Endothelial cell of umbilical vein (primary cell): ENCODE data around the gene MYH3. TPM values are rescaled to one million over a fixed set of nuclear protein-coding genes. Genes with fewer than 3 reads are reported as not detected.

Experiments
- BruUV-seq: library from RNA; stranded (reverse); fragments of 400-500 nt; replicated peaks from 2 replicates; lab custom pipeline; 2021; lab: Mats Ljungman, UMichigan
- CTCF ChIA-PET: fragments of 300-600, 350-600 bp; sonication (Branson Sonifier 250); formaldehyde crosslinking; loops from one replicate; lab custom pipeline; 2021; ENCODE audit warnings: antibody characterized with exemption, inconsistent platforms; lab: Charles Lee
- POLR2A ChIA-PET: fragments of 300-600, 350-600 bp; sonication (Branson Sonifier 250); formaldehyde crosslinking; loops from one replicate; lab custom pipeline; 2021; ENCODE audit warnings: antibody characterized with exemption, inconsistent platforms; lab: Charles Lee
- DNase-seq: peaks from one replicate; pipeline ENCODE4 v3.0.0-alpha.2; 2011; ENCODE audit warnings: low read depth, low spot score
- FAIRE-seq: peaks from 2 replicates; lab custom pipeline; 2011; peaks lifted over from hg19 to GRCh38; lab: Jason Lieb, UNC
- H2AFZ ChIP-seq: 2 replicates; pipeline ENCODE4 v1.6.0; 2012; ENCODE audit warnings: low read depth, low read length, control low read depth, inconsistent platforms
- H3K27ac ChIP-seq: 2 replicates; pipeline ENCODE4 v1.5.1; 2011; ENCODE audit warnings: low read depth, mild to moderate bottlenecking, control low read depth, low read length, moderate library complexity; ENCODE audit not compliant: insufficient read depth
- H3K27me3 ChIP-seq, 2 experiments: 2 replicates each; pipeline versions ENCODE4 v1.6.0 to v1.6.1; 2011; ENCODE audit warnings: low read length in 2 of 2, mixed read lengths in 1 of 2; ENCODE audit not compliant: control insufficient read depth in 2 of 2, insufficient read depth in 2 of 2
- H3K36me3 ChIP-seq, 2 experiments: 2 replicates in 1 of 2; 3 replicates in 1 of 2; pipeline ENCODE4 v1.5.1; 2011; ENCODE audit warnings: low read length in 2 of 2, mild to moderate bottlenecking in 1 of 2, moderate library complexity in 1 of 2; ENCODE audit not compliant: control insufficient read depth in 2 of 2, insufficient read depth in 2 of 2; ENCODE audit errors: extremely low read depth in 1 of 2
- H3K4me1 ChIP-seq: 3 replicates; pipeline ENCODE4 v1.5.1; 2011; ENCODE audit warnings: mild to moderate bottlenecking, low read length; ENCODE audit not compliant: control insufficient read depth, insufficient read depth; ENCODE audit errors: extremely low read depth
- H3K4me2 ChIP-seq: 2 replicates; pipeline ENCODE4 v1.6.1; 2011; ENCODE audit warnings: low read length, control low read depth, mixed read lengths; ENCODE audit not compliant: insufficient read depth
- H3K4me3 ChIP-seq, 3 experiments: fragments of 200-600 bp in 1 of 3; sonication (generic), shearing (Covaris generic) in 1 of 3; replicated peaks in 1 of 3; 2 replicates each; pipeline ENCODE4 v1.5.1; 2011 to 2016; ENCODE audit warnings: control low read depth in 3 of 3, low read length in 3 of 3, mild to moderate bottlenecking in 2 of 3, inconsistent platforms in 1 of 3, low read depth in 1 of 3, moderate library complexity in 1 of 3; ENCODE audit not compliant: insufficient read depth in 1 of 3
- H3K79me2 ChIP-seq: 2 replicates; pipeline ENCODE4 v1.6.0; 2012; ENCODE audit warnings: low read length, inconsistent platforms; ENCODE audit not compliant: control insufficient read depth, insufficient read depth
- H3K9ac ChIP-seq: replicated peaks from 2 replicates; pipeline ENCODE3; 2011; ENCODE audit warnings: low read length, control low read depth; ENCODE audit not compliant: insufficient read depth; ENCODE audit errors: extremely low read depth
- H3K9me1 ChIP-seq: replicated peaks from 3 replicates; pipeline ENCODE4 v1.6.0; 2011; ENCODE audit warnings: mild to moderate bottlenecking, low read length; ENCODE audit not compliant: control insufficient read depth, insufficient read depth; ENCODE audit errors: extremely low read depth
- H3K9me3 ChIP-seq: replicated peaks from 2 replicates; pipeline ENCODE4 v1.5.1; 2012; ENCODE audit warnings: low read length, inconsistent platforms; ENCODE audit not compliant: control insufficient read depth, insufficient read depth
- H4K20me1 ChIP-seq: replicated peaks from 2 replicates; pipeline ENCODE3; 2011; ENCODE audit warnings: mild to moderate bottlenecking, low read length; ENCODE audit not compliant: control insufficient read depth, insufficient read depth; ENCODE audit errors: extremely low read depth
- EZH2 ChIP-seq: IDR thresholded peaks from 2 replicates; pipeline ENCODE4 v1.6.1; 2012; ENCODE audit warnings: borderline replicate concordance, low read depth, mild to moderate bottlenecking, moderate library complexity, low read length, inconsistent platforms; ENCODE audit not compliant: severe bottlenecking
- FOS ChIP-seq: IDR thresholded peaks from 2 replicates; pipeline ENCODE4 v1.6.1; 2011; ENCODE audit warnings: mild to moderate bottlenecking, low read length, moderate library complexity, borderline replicate concordance; ENCODE audit not compliant: insufficient read depth
- GATA2 ChIP-seq: IDR thresholded peaks from 2 replicates; pipeline ENCODE4 v1.7.0; 2011; ENCODE audit warnings: low read depth, mild to moderate bottlenecking, moderate library complexity, mixed read lengths, low read length; ENCODE audit not compliant: insufficient read length, insufficient read depth
- JUN ChIP-seq: IDR thresholded peaks from 2 replicates; pipeline ENCODE4 v1.6.1; 2011; ENCODE audit warnings: borderline replicate concordance, low read depth; ENCODE audit not compliant: insufficient read length, insufficient read depth
- MAX ChIP-seq: IDR thresholded peaks from 2 replicates; pipeline ENCODE4 v1.6.1; 2011; ENCODE audit not compliant: insufficient read depth, insufficient read length
- MYC ChIP-seq: IDR thresholded peaks from one replicate; pipeline ENCODE4 v1.6.1; 2011; ENCODE audit warnings: mild to moderate bottlenecking, low read depth, low read length
- POLR2A ChIP-seq: IDR thresholded peaks from 2 replicates; pipeline ENCODE4 v1.6.1; 2012; ENCODE audit warnings: low read depth, mild to moderate bottlenecking, control low read depth, low read length
- POLR2AphosphoS5 ChIP-seq: IDR thresholded peaks from 2 replicates; pipeline ENCODE4 v1.6.1; 2012; ENCODE audit warnings: low read depth, mild to moderate bottlenecking, control low read depth, low read length, moderate library complexity; ENCODE audit not compliant: insufficient read depth
- dilution Hi-C: fragments of 300-500 bp; cut with MboI; formaldehyde crosslinking; loops from one replicate; pipeline ENCODE4 v1.15.0; 2019; ENCODE audit warnings: low sequenced_read_pairs; ENCODE audit not compliant: extremely low pct_ligation_motif_present
- intact Hi-C: fragments of 100-400 bp; cut with micrococcal nuclease; formaldehyde crosslinking; loops from one replicate; pipeline ENCODE4 v1.10.0; 2022
- polyA plus RNA-seq, 4 experiments: library from polyadenylated mRNA; depleted of rRNA in 3 of 4; stranded (reverse) in 3 of 4; unstranded in 1 of 4; fragments of >200 nt; gene quantifications; 2 replicates each; pipeline versions ENCODE4 v1.2.1 to v1.2.3, GENCODE V29; 2011 to 2012; ENCODE audit warnings: missing spikeins in 1 of 4
- total RNA-seq: library from RNA; stranded (reverse); gene quantifications from 2 replicates; pipeline ENCODE4 v1.2.3, GENCODE V29; 2021
- TF ChIP-seq, protein P1 (sequence below), 2 donors: IDR thresholded peaks; 1 replicate in 1 of 2; 2 replicates in 1 of 2; pipeline ENCODE4 v1.5.1; 2011; ENCODE audit warnings: low read length in 2 of 2, mild to moderate bottlenecking in 2 of 2, moderate library complexity in 2 of 2, control low read depth in 1 of 2, inconsistent platforms in 1 of 2, low read depth in 1 of 2; ENCODE audit not compliant: insufficient read depth in 1 of 2; ENCODE audit errors: extremely low read depth in 1 of 2

Gene MYH3
- total and polyA plus RNA-seq, 2 donors (not counting 3 experiments of a cell fraction or from before 2014, with no cell fraction given): 0.65 to 0.73 TPM

GRCh38 chr17:10666906-10667305 is 9.8 kb upstream of the MYH3 start:
- FAIRE-seq: no peak
- Histone ChIP-seq H3K4me2 (no peak overlapping the region), H2AFZ (no peak overlapping the region), H4K20me1 (no peaks in the 10 kb centered on the region), H3K9me3 (no peaks in the 10 kb centered on the region), H3K9ac (no peak overlapping the region), H3K9me1 (peaks cover 2% of the 10 kb centered on the region), H3K79me2 (no peaks in the 10 kb centered on the region), H3K27me3 (no peaks in the 10 kb centered on the region), H3K4me1 (peaks cover 2% of the 10 kb centered on the region), H3K4me3 (no peak overlapping the region), H3K27ac (no peak overlapping the region), H3K36me3 (no peaks in the 10 kb centered on the region)
- ChIA-PET CTCF (no interaction called here), POLR2A (no interaction called here)
- intact Hi-C loops: no loop called here
- DNase-seq: no peak
- dilution Hi-C loops: no loop called here
- no TSS peak for BruUV-seq
- no peak for TF ChIP-seq POLR2AphosphoS5
- no peak for TF ChIP-seq GATA2
- TF ChIP-seq, protein P1, sequence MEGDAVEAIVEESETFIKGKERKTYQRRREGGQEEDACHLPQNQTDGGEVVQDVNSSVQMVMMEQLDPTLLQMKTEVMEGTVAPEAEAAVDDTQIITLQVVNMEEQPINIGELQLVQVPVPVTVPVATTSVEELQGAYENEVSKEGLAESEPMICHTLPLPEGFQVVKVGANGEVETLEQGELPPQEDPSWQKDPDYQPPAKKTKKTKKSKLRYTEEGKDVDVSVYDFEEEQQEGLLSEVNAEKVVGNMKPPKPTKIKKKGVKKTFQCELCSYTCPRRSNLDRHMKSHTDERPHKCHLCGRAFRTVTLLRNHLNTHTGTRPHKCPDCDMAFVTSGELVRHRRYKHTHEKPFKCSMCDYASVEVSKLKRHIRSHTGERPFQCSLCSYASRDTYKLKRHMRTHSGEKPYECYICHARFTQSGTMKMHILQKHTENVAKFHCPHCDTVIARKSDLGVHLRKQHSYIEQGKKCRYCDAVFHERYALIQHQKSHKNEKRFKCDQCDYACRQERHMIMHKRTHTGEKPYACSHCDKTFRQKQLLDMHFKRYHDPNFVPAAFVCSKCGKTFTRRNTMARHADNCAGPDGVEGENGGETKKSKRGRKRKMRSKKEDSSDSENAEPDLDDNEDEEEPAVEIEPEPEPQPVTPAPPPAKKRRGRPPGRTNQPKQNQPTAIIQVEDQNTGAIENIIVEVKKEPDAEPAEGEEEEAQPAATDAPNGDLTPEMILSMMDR (IDR thresholded peaks at IDR 0.05; ENCODE audit: extremely low read depth in 1 of 2, insufficient read depth in 1 of 2, low read depth in 1 of 2, low read length in 2 of 2): no peak
- TF ChIP-seq MAX: no peak

- CTCF ChIA-PET: interaction anchor here (1.3 to 1.9 kb wide), 2 partner anchors 11 to 18 kb away, joined by 4 to 6 read pairs; no protein-coding TSS in a partner anchor
Measured at GRCh38 chr17:10664571-10664970, 7.5 kb upstream of the MYH3 start.

More at GRCh38 chr17:10664571-10664970, 7.5 kb upstream of the MYH3 start:
- Histone ChIP-seq H3K4me3 (no peak overlapping the region), H2AFZ (no peak overlapping the region), H4K20me1 (no peaks in the 10 kb centered on the region), H3K27me3 (no peaks in the 10 kb centered on the region), H3K79me2 (no peaks in the 10 kb centered on the region), H3K9me3 (no peaks in the 10 kb centered on the region), H3K36me3 (no peaks in the 10 kb centered on the region), H3K4me1 (peaks cover 2% of the 10 kb centered on the region), H3K4me2 (no peak overlapping the region), H3K9me1 (peaks cover 2% of the 10 kb centered on the region), H3K9ac (no peak overlapping the region), H3K27ac (no peak overlapping the region)
- dilution Hi-C loops (no loop called here), intact Hi-C loops (no loop called here)
- DNase-seq: no peak
- TF ChIP-seq MYC (no peak), MAX (no peak), POLR2AphosphoS5 (no peak), FOS (no peak), EZH2 (no peak), POLR2A (no peak), JUN (no peak), GATA2 (no peak)
- TF ChIP-seq, protein P1 (IDR thresholded peaks at IDR 0.05; ENCODE audit: extremely low read depth in 1 of 2, insufficient read depth in 1 of 2, low read depth in 1 of 2, low read length in 2 of 2): no peak
- no TSS peak for BruUV-seq
- POLR2A ChIA-PET: no interaction called here
- no peak for FAIRE-seq
